HG02759 (cell line): Measurements from ENCODE around the gene TAAR5.
"Not testable (repeated sequence)": the region's sequence is repeated elsewhere in the genome, so short reads cannot be mapped to it uniquely, and the experiment has no call there.

ENCODE experiments used
- ATAC-seq: cut with Tn5 transposase; IDR thresholded peaks from one replicate; pipeline ENCODE4 v1.9.1; 2021; ENCODE audit warnings: mild to moderate bottlenecking, moderate library complexity; ENCODE audit not compliant: unreplicated experiment

The TAAR5 gene

GRCh38 chr6:132571774-132572173, 17.8 kb downstream of the TAAR5 start:
- no peak for ATAC-seq

DNA sequence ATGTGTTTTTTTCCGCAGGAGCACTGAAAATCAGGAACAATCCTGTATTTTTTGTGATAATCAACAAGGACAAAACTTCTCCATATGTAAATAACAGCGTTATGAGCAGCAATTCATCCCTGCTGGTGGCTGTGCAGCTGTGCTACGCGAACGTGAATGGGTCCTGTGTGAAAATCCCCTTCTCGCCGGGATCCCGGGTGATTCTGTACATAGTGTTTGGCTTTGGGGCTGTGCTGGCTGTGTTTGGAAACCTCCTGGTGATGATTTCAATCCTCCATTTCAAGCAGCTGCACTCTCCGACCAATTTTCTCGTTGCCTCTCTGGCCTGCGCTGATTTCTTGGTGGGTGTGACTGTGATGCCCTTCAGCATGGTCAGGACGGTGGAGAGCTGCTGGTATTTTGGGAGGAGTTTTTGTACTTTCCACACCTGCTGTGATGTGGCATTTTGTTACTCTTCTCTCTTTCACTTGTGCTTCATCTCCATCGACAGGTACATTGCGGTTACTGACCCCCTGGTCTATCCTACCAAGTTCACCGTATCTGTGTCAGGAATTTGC, 19.2 kb downstream of the TAAR5 start, which contains the start of gene TAAR6:
TSS of gene TAAR6 (plus strand) at position 102 of the 557 bp plus-strand sequence. CDS start at position 102, 0 bp downstream.
- ATAC-seq, result no peak

GRCh38 chr6:132569170-132569569, 20.4 kb downstream of the TAAR5 start:
- ATAC-seq, result no peak

DNA sequence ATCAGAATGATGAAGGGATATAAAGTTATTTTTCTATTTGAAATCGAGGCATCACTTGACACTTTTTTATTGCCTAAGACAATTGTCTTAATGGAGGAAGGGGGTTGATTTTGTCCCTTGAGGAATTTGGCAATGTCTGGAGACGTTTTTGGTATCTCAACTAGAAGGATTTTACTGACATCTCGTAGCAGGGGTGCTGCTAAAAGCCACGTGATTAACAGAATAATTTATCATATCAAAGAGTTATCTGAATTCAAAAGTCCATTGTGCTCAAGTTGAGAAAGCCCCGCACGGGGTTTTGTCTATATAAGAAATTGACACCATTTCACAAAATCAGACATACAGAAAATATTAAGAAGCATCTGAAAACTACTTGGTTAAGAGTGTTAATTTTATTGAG, 20.9 kb downstream of the TAAR5 start:
- no peak for ATAC-seq

DNA sequence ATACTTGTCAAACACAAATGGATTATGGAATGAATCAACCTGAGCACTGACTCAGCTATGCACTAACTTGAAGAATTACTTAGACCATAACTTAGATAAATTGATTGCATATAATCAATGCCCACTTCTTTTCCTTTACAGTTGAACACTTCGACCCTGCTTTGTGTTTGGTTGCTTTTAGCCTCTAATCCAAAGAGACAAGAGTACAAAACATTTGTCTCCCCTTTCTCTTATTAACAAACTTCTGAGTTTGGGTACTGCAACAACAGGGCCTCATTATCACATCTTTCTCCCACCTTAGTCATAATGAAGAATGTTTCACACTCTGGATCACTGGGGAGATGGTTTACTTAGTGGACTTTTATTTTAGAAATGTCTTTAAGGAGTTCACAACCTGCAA, 22.0 kb downstream of the TAAR5 start:
- ATAC-seq, result no peak

GRCh38 chr6:132566404-132566803, 23.1 kb downstream of the TAAR5 start:
- ATAC-seq, result no peak

DNA sequence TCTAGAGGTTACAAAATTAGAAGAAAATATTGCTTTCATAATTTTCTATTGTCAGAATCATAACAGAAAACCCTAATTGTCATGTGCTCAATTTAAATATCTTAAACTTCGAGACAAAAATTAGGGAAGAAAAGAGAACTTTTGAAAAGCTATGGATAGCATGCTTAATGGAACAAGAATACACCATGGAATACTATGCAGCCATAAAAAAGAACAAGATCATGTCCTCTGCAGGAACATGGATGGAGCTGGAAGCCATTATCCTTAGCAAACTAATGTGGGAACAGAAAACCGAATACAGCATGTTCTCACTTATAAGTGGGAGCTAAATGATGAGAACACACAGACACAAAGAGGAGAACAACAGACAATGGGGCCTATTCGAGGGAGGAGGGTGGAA, 29.5 kb downstream of the TAAR5 start:
- not testable (repeated sequence) for ATAC-seq

DNA sequence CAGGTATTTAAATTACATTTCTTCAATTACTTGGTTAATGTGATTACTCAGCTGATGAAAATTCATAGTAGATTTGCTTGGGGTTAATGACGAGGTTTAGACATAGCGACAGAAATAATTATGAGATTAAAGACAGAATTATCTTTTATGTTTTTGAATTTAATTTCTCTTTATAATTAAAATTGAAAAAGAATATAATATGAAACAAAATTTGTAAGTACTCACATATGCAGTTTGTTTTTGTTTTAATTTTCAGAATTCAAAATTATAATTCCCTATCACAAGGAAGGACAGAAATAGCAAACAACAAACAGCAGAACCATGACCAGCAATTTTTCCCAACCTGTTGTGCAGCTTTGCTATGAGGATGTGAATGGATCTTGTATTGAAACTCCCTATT, 37.2 kb downstream of the TAAR5 start, which contains the start of gene TAAR8:
TSS of gene TAAR8 (plus strand) at position 301 of the 400 bp plus-strand sequence. CDS start at position 322, 21 bp downstream.
- no peak for ATAC-seq

- ATAC-seq, result no peak
Measured at GRCh38 chr6:132551214-132551613, 38.3 kb downstream of the TAAR5 start.

- ATAC-seq, result no peak
Measured at GRCh38 chr6:132548746-132549463, 40.6 kb downstream of the TAAR5 start.

DNA sequence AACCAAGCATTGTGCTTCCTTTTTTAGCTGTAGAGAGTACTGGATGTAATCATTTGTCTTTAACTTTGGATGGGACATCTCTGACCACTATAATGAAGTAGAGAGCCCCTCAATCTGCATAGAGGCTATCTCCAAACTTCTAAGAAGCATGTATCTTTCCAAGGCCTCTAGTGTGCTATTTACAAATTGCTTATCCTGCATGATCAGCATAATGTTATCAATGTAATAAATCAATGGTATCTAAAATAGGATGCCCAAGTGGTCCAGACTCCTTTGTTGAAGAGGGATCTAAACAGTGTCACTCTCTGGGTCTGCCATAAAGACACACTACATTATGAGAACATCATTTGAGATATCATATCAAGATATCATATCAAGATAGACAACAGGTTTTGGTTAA, 44.7 kb downstream of the TAAR5 start:
- no peak for ATAC-seq
